ENCODE results near the gene IKZF4. TPM values are rescaled to one million over a fixed set of nuclear protein-coding genes. Genes with fewer than 3 reads are reported as not detected.
"Not testable (repeated sequence)": the region's sequence is repeated elsewhere in the genome, so short reads cannot be mapped to it uniquely, and the experiment has no call there.

The IKZF4 gene
- total and polyA plus RNA-seq, 2 experiments from 2014 or later: 4.6 to 9.0 TPM

GRCh38 chr12:56046027-56046780 lies 25.4 kb downstream of the IKZF4 start:
- H3K9me2 ChIP-seq (ENCODE audit: insufficient read depth): no peaks in the 10 kb centered on the region
- peaks cover 7% of the 10 kb centered on the region for H3K27me3 Mint-ChIP-seq (ENCODE audit: insufficient read depth, low read depth, poor library complexity)
- peak overlapping the region; percentile 92 for H3K27ac ChIP-seq (ENCODE audit: low read depth)
- DNase-seq (ENCODE audit: low spot score) (peak; percentile 13), ATAC-seq (no peak; the same call in 2 of the 3 replicates)
- no peaks in the 10 kb centered on the region; the same call in 2 of the 3 replicates for H3K9me3 Mint-ChIP-seq
- peaks cover 21% of the 10 kb centered on the region for H3K79me2 ChIP-seq (replicated peaks; ENCODE audit: insufficient read depth)
- H3K36me3 Mint-ChIP-seq (ENCODE audit: low read depth): peaks cover 40% of the 10 kb centered on the region
- H2AFZ ChIP-seq: no peak overlapping the region
- no peak for TF ChIP-seq EZH2phosphoT487 (IDR thresholded peaks at IDR 0.05; ENCODE audit: unreplicated experiment)
- peak; percentile 26; the same call in 1 of the 2 replicates for TF ChIP-seq POLR2AphosphoS5 (IDR thresholded peaks at IDR 0.05; ENCODE audit: low read depth)
- peaks cover 43% of the 10 kb centered on the region for H3F3A ChIP-seq (replicated peaks; ENCODE audit: low read depth)
- H3K4me1 ChIP-seq (ENCODE audit: insufficient read depth): peaks cover 17% of the 10 kb centered on the region; the same call in 1 of the 2 replicates
- H3K27ac Mint-ChIP-seq: peak overlapping the region; percentile 83
- H3K4me3 ChIP-seq: no peak overlapping the region
- no peaks in the 10 kb centered on the region for H3K27me3 ChIP-seq (ENCODE audit: insufficient read depth)
- peaks cover 19% of the 10 kb centered on the region for H4K20me1 ChIP-seq (replicated peaks; ENCODE audit: insufficient read depth)
- peaks cover 23% of the 10 kb centered on the region for H3K36me3 ChIP-seq (ENCODE audit: insufficient read depth)
- H3K4me1 Mint-ChIP-seq: peaks cover 23% of the 10 kb centered on the region
- H3K4me3 Mint-ChIP-seq: no peak overlapping the region; the same call in 2 of the 3 replicates
- no peak overlapping the region; the same call in 1 of the 2 replicates for H3K4me2 ChIP-seq

DNA sequence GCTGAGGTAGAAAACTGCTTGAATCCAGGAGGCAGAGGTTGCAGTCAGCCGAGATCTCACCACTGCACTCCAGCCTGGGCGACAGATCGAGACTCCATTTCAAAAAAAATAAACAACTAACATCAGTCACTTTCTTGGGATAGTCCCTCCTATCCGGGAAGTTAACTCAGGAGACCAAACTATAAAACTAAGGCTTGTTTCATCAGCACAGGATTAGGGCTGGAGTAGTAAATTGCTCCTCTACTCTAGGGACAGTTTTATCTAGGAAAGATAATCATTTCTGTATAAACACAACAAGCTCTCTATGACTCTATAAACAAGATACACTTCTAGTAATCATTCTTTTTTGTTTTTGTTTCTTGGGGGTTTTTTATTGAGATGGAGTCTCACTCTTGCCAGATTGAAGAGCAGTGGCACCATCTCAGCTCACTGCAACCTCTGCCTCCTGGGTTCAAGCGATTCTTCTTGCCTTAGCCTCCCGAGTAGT lies 32.6 kb downstream of the IKZF4 start:
- H3K9me3 Mint-ChIP-seq: no peaks in the 10 kb centered on the region
- no peak overlapping the region for H3K4me3 Mint-ChIP-seq
- H3K4me3 ChIP-seq: no peak overlapping the region
- H2AFZ ChIP-seq: no peak overlapping the region
- no peak for ATAC-seq
- 0 out of 2 replicates have a peak, but pooled peaks cover 2% of the 10 kb centered on the region for H3F3A ChIP-seq (replicated peaks; ENCODE audit: low read depth)
- H3K79me2 ChIP-seq (replicated peaks; ENCODE audit: insufficient read depth): no peaks in the 10 kb centered on the region
- TF ChIP-seq CREB1 (CRISPR knock-in tag; IDR thresholded peaks at IDR 0.05; ENCODE audit: low read depth) (no peak), ZNF114 (CRISPR knock-in tag; IDR thresholded peaks at IDR 0.05) (no peak), JUNB (IDR thresholded peaks at IDR 0.05; ENCODE audit: unreplicated experiment) (no peak), EZH2 (IDR thresholded peaks at IDR 0.05; ENCODE audit: low read depth, unreplicated experiment) (no peak), NANOG (IDR thresholded peaks at IDR 0.05; ENCODE audit: borderline replicate concordance) (no peak), ZNF331 (CRISPR knock-in tag; IDR thresholded peaks at IDR 0.05; ENCODE audit: low read depth) (no peak), POLR2AphosphoS5 (IDR thresholded peaks at IDR 0.05; ENCODE audit: low read depth) (no peak)
- H3K36me3 ChIP-seq (ENCODE audit: insufficient read depth): no peaks in the 10 kb centered on the region
- H3K4me1 Mint-ChIP-seq: no peaks in the 10 kb centered on the region
- H3K27me3 Mint-ChIP-seq (ENCODE audit: insufficient read depth, low read depth, poor library complexity): no peaks in the 10 kb centered on the region
- no peaks in the 10 kb centered on the region for H3K9me2 ChIP-seq (ENCODE audit: insufficient read depth)
- H3K27ac Mint-ChIP-seq: no peak overlapping the region
- H4K20me1 ChIP-seq (replicated peaks; ENCODE audit: insufficient read depth): no peaks in the 10 kb centered on the region
- no peaks in the 10 kb centered on the region for H3K27me3 ChIP-seq (ENCODE audit: insufficient read depth)
- no peak for DNase-seq (ENCODE audit: low spot score)
- H3K27ac ChIP-seq (ENCODE audit: low read depth): no peak overlapping the region
- no peaks in the 10 kb centered on the region for H3K4me1 ChIP-seq (ENCODE audit: insufficient read depth)
- H3K36me3 Mint-ChIP-seq (ENCODE audit: low read depth): no peaks in the 10 kb centered on the region
- H3K4me2 ChIP-seq: no peak overlapping the region

DNA sequence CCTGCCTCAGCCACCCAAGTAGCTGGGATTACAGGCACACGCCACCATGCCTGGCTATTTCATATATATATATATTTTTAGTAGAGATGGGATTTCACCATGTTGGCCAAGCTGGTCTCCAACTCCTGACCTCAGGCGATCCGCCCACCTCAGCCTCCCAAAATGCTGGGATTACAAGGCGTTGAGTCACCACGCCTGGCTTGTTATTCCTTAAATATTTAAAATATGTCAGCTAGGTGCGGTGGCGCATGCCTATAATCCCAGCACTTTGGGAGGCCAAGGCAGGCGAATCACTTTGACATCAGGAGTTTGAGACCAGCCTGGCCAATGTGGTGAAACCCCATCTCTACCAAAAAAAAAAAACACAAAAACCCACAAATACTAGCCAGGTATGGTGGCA lies 39.1 kb downstream of the IKZF4 start:
- not testable (repeated sequence) for ATAC-seq; H3K27me3 Mint-ChIP-seq (ENCODE audit: insufficient read depth, low read depth, poor library complexity)

More for the DNA sequence above, 39.1 kb downstream of the IKZF4 start:
- not testable (repeated sequence) for H3K36me3 ChIP-seq (ENCODE audit: insufficient read depth); H3K4me1 ChIP-seq (ENCODE audit: insufficient read depth); H3K27me3 ChIP-seq (ENCODE audit: insufficient read depth); H3K4me1 Mint-ChIP-seq; H3K27ac ChIP-seq (ENCODE audit: low read depth); H3K9me2 ChIP-seq (ENCODE audit: insufficient read depth); H3K79me2 ChIP-seq (replicated peaks; ENCODE audit: insufficient read depth); H3K4me3 Mint-ChIP-seq; H3K9me3 Mint-ChIP-seq; H3K4me3 ChIP-seq; H3K4me2 ChIP-seq; H4K20me1 ChIP-seq (replicated peaks; ENCODE audit: insufficient read depth); H3F3A ChIP-seq (replicated peaks; ENCODE audit: low read depth); H2AFZ ChIP-seq; H3K27ac Mint-ChIP-seq; H3K36me3 Mint-ChIP-seq (ENCODE audit: low read depth)
- DNase-seq (ENCODE audit: low spot score): peak; percentile 14
